Endothelial cell of coronary artery (primary cell): ENCODE data around the gene MAGEF1. TPM values are rescaled to one million over a fixed set of nuclear protein-coding genes. Genes with fewer than 3 reads are reported as not detected.

Source experiments
- total RNA-seq: library from RNA; depleted of rRNA; stranded (reverse); fragments of >200 nt; gene quantifications from 2 replicates; pipeline ENCODE4 v1.2.3, GENCODE V29; 2014

MAGEF1 gene, protein sequence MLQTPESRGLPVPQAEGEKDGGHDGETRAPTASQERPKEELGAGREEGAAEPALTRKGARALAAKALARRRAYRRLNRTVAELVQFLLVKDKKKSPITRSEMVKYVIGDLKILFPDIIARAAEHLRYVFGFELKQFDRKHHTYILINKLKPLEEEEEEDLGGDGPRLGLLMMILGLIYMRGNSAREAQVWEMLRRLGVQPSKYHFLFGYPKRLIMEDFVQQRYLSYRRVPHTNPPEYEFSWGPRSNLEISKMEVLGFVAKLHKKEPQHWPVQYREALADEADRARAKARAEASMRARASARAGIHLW
- total RNA-seq, result 7.6 and 7.8 TPM in 2 replicates

DNA sequence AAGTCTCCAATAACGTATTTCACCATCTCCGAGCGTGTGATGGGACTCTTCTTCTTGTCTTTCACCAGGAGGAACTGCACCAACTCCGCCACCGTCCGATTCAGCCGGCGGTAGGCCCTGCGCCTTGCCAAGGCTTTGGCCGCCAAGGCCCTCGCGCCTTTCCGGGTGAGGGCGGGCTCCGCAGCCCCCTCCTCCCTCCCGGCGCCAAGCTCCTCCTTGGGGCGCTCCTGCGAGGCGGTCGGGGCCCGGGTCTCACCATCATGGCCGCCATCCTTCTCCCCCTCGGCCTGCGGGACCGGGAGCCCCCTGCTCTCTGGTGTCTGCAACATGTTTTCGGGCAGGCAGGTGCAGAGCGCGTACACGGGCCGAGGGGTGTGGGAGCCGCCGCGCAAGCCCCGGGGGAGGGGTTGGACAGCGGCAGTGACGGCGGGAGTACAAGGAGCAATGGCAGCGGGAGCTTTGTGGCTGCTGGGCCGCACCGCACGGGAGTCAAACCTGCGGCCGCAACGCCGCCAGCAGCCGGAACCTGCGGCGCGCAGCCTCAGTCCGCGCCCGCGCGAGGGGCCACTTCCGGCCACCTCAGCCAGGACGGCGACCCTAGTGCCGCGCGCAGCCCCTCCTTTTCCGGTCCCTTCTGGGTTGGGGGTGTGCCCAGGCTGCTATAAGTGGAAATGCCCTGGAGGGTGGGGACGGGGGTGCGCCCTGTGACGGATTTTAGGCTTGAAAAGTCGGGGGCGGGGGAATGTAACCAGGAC is at the start of gene MAGEF1:
TSS of gene MAGEF1 (minus strand) at position 572 of the 755 bp plus-strand sequence. CDS start at position 329, 243 bp downstream.

Other genes starting within 250 kb of the MAGEF1 start
- under 0.01 TPM in 1 of 2 replicates, not detected in the other for gene EPHB3, start 150.3 kb downstream of the MAGEF1 start, total RNA-seq
- gene VPS8, start 100.1 kb upstream of the MAGEF1 start, total RNA-seq, result 44.2 and 57.6 TPM in 2 replicates